ENCODE results near the gene PLAGL1. TPM values are rescaled to one million over a fixed set of nuclear protein-coding genes. Genes with fewer than 3 reads are reported as not detected.

Gene PLAGL1
- total RNA-seq, 4 donors from 2014 or later, result 12.1 to 27.2 (median 22.5) TPM

DNA sequence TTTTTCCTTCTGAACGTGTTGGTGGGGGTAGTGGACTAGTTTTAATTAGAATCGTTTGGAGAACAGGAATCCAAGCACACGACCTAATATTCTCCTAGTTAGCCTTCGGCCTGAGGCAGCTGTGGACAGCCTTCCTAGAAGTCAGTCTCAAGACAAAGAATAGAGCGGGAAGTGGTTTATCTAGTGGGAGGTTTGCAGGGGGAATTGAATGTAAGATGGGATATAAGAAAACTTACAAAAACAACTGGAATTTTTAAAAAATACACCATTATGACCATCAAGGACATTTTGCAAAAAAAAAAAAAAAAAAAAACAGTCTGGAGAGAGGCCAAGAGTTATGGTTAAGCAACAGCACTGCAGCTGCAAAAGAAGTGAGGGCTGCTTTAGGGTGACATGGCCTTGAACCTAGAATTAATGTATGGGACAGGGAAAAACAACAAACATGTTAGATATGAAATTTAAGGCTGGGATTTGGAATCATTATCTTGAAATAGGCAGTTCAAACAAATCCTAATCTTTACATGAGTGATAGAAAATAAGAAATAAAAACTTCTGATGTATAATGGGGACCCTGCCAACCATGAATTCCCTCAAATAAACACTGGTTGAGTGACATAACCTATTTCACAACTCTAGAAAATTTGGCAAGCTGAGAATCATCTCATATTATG is 40.2 kb downstream of the PLAGL1 start:
- Histone ChIP-seq H3K36me3 (no peaks in the 10 kb centered on the region), H3K27me3 (no peaks in the 10 kb centered on the region), H3K27ac (no peak overlapping the region), H3K9me3 (no peaks in the 10 kb centered on the region), H3K4me3 (no peak overlapping the region), H3K4me1 (peaks cover 0 to 19% (median 0%) of the 10 kb centered on the region in 4 donors)
- no peak for DNase-seq
- no peak for TF ChIP-seq POLR2A (IDR thresholded peaks at IDR 0.05)
- TF ChIP-seq, protein P1, sequence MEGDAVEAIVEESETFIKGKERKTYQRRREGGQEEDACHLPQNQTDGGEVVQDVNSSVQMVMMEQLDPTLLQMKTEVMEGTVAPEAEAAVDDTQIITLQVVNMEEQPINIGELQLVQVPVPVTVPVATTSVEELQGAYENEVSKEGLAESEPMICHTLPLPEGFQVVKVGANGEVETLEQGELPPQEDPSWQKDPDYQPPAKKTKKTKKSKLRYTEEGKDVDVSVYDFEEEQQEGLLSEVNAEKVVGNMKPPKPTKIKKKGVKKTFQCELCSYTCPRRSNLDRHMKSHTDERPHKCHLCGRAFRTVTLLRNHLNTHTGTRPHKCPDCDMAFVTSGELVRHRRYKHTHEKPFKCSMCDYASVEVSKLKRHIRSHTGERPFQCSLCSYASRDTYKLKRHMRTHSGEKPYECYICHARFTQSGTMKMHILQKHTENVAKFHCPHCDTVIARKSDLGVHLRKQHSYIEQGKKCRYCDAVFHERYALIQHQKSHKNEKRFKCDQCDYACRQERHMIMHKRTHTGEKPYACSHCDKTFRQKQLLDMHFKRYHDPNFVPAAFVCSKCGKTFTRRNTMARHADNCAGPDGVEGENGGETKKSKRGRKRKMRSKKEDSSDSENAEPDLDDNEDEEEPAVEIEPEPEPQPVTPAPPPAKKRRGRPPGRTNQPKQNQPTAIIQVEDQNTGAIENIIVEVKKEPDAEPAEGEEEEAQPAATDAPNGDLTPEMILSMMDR (IDR thresholded peaks at IDR 0.05), result no peak

DNA sequence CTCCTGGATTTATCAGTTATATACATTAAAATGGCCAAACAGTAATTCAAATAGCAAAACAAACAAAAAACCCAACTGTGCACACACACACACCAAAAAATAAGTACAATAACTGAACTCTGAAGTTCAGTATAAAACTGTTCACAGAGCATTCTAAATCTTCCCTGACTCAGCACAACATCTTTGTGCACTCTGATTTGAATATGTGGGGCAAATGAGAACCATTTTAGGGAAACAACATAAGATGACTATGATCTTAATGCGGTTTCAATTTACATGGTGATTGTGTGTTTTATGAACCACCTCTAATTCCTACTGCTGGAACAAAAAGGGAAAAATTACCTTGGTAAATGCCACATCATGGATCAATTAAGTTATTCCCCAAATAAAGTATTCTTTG is 41.7 kb downstream of the PLAGL1 start:
- Histone ChIP-seq H3K27ac (no peak overlapping the region), H3K4me1 (peaks cover 0 to 19% (median 0%) of the 10 kb centered on the region in 4 donors), H3K27me3 (no peaks in the 10 kb centered on the region), H3K36me3 (no peaks in the 10 kb centered on the region), H3K4me3 (no peak overlapping the region), H3K9me3 (no peaks in the 10 kb centered on the region)
- no peak for DNase-seq
- TF ChIP-seq POLR2A (IDR thresholded peaks at IDR 0.05), result no peak

DNA sequence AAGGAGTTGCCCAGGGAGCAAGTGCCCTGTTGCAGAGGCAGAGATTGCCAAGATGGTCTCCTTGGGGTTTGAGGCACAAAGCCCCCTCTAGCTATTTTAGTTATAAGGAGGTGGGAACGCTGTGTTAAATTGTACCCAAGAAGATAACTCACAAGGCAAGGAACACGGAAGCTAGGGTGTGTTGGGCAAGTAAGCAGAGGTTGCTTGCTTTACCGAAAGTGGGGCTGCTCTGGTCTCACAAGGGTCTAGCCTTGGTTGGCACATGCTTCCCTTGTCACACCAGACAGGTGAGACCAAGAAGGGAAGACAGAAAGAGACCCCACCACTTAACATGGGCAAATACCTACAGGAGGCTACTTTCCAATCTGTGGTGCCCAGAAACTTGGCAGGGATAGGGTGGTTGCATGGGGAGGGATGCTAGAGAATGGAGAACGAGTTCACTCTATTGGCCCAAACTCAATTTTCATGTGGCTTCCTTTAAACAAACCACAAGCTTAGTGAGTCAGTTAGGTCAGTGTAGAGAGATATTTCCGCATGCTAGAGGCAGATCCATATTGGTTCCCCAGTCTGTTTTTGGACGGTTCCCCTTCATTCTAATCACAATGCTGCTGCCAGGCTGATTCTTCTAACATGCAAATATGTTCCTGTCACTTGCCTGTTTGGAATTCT is 42.4 kb downstream of the PLAGL1 start:
- peaks cover 0 to 19% (median 0%) of the 10 kb centered on the region in 4 donors for H3K4me1 ChIP-seq
- no peaks in the 10 kb centered on the region for H3K27me3 ChIP-seq
- no peak overlapping the region for H3K27ac ChIP-seq
- H3K36me3 ChIP-seq, result no peaks in the 10 kb centered on the region
- no peak for DNase-seq
- no peak for TF ChIP-seq POLR2A (IDR thresholded peaks at IDR 0.05)
- TF ChIP-seq, protein P1 (IDR thresholded peaks at IDR 0.05), result no peak
- no peak overlapping the region for H3K4me3 ChIP-seq
- H3K9me3 ChIP-seq, result no peaks in the 10 kb centered on the region

DNA sequence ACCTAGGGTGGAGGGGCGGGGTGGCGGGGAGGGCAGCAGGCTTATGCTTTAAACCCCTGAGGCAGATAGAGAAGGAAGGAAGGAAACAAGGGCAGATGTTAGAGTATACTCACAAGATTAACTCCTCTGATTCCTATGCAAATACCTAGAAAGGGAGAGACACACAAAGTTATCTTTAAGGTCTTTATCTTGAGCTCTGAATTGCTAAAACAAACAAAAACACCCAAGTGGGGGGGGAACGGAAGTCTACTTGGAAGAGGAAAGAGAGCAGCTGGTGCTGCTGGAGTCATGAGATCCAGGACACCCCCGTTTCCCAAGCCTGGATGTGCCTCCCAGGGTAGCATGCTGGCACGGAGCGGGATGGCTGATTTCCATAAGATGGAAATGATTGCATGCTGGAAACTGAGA is 43.4 kb downstream of the PLAGL1 start:
- H3K36me3 ChIP-seq, result no peaks in the 10 kb centered on the region
- peaks cover 0 to 19% (median 0%) of the 10 kb centered on the region in 4 donors for H3K4me1 ChIP-seq
- DNase-seq, result no peak
- no peak overlapping the region for H3K4me3 ChIP-seq
- no peaks in the 10 kb centered on the region for H3K27me3 ChIP-seq
- TF ChIP-seq, protein P1 (IDR thresholded peaks at IDR 0.05), result no peak
- no peak for TF ChIP-seq POLR2A (IDR thresholded peaks at IDR 0.05)
- H3K9me3 ChIP-seq, result no peaks in the 10 kb centered on the region
- no peak overlapping the region for H3K27ac ChIP-seq

DNA sequence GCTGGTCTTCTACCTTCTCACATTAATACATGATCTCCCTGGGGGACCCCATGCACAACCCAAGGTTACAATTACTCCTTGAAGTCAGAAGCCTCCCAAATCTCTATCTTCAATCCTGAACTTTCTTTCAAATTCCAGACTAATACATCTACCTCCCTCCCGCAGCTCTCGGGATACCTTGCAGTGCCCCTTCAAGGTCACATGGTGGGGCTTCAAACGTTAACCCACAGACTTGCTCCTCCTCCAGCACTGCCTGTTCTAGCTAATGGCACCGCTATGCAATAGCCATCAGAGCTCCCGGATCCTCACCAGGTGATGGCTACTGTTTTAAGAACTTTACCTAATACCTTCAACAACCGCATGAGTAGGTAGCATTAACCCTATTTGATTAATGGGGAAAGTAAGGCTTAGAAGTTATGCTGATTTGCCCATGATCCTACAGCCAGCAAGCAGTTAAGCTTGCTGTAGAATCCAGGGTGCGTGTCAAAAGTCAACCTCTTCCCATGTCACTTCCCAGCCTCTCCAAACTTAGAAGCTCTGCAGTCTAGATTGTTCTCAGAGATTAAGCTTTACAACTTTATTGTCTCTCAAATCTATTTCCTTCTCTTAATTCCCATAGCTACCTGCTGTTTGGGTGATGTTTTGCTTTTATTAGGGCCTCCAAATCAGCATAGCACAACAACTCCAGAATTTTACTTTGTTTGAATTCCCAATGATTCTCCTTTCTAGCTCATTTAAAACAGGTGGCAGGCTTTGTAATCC is 44.7 kb downstream of the PLAGL1 start:
- Histone ChIP-seq H3K9me3 (no peaks in the 10 kb centered on the region), H3K36me3 (no peaks in the 10 kb centered on the region), H3K27me3 (no peaks in the 10 kb centered on the region), H3K4me3 (no peak overlapping the region), H3K4me1 (peaks cover 0 to 19% (median 0%) of the 10 kb centered on the region in 4 donors), H3K27ac (no peak overlapping the region)
- DNase-seq, result no peak
- TF ChIP-seq, protein P1 (IDR thresholded peaks at IDR 0.05), result no peak
- no peak for TF ChIP-seq POLR2A (IDR thresholded peaks at IDR 0.05)
